GM19043 (cell line): Measurements from ENCODE around the gene ITGB5.
"Not testable (repeated sequence)": the region's sequence is repeated elsewhere in the genome, so short reads cannot be mapped to it uniquely, and the experiment has no call there.

ENCODE experiments used
- ATAC-seq: cut with Tn5 transposase; IDR thresholded peaks from one replicate; pipeline ENCODE4 v1.9.1; 2021; ENCODE audit warnings: low read depth; ENCODE audit not compliant: unreplicated experiment

The ITGB5 gene

DNA sequence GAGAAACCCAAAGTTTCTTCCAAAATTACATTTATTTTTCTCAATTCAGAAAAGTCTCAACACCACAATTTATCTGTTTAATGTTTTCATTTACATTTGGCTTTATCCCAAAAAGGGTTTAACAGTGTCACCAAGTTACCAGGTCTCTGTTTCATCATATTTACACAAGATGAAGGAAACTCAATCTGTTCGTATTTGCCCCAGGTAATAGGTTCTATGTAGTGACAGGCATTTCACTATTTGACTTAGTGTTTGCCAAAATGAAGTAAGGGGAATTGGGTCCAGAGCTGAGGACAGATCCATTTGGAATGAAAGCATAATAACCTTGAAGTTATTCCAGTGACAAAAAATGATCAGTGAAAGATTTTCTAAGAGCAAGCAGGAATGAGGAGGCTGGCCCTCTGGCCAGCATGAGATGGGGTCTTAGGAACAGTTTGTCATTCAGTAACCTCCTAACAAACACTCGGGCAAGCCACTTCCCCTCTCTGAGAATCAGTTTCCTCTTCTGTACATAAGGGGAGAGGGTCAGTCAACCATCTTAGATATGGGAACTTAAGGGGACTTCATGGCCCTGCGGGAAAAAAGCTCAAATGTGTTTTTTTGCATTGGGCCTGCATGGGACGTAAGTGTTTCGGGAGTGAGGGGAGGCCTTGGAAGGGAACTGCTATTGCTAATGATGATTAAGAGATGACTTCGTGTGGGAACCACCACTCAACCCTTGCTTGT is 125.1 kb downstream of the ITGB5 start:
- no peak for ATAC-seq

DNA sequence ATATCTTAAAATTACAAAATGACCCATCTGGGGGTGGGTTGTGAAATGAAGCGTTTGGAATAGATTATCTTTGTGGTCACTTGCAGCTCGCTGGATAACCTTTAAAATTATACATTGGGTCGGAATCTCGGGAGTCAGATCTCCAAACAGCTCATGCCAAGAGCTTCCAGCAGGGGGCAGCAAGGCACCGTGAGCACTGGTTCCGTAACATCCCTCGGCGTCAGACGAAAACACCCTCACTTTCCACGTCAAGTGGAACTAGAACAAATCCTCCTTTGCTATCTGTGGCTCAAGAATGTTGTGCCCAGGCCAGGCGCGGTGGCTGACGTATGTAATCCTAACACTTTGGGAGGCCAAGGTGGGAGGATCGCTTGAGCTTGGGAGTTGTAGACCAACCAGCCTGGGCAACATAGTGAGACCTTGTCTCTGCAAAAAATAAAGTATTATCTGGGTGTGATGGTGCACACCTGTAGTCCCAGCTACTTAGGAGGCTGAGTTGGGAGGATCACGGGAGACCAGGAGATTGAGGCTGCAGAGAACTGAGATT is 125.8 kb downstream of the ITGB5 start:
- no peak for ATAC-seq

- no peak for ATAC-seq
Measured at GRCh38 chr3:124760601-124761000, 126.6 kb downstream of the ITGB5 start.

- ATAC-seq = no peak
Measured at GRCh38 chr3:124759666-124760401, 127.3 kb downstream of the ITGB5 start.

DNA sequence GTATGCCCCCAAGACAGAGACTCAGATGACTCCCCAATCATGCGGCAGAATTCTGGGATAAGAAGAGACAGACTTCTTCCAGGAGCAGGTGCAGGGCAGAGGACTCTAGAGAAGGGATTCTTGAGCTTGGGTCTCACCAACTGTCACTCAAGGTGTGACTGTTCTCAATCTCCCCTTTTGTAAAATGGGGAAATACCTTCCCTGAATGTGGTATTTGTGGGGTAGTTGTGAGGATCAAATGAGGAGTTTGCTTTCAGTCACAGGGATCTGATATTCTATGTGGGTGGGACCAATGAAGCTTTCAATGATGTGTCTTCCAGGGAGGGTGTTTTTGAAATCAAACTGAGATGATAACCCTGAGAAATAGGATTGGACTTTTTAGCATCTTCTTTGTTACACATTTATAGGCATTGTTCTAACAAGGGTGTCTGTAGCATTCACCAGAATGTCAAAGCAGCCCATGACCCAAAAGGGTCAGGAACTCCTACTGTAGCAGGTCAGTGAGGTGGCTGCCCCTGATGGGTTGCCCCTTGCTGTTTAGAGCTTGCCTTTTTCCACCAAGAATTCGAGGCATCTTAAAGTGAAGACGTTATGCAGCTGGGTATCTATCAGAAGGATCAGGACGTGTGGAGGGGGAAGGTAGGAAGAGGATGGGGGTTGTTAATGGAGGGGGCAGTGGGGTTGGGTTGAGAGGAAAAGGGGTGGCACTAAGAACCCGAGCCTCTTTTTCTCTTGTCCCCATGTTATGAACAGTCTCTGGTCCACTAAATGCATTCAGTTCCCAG is 128.1 kb downstream of the ITGB5 start:
- no peak for ATAC-seq

DNA sequence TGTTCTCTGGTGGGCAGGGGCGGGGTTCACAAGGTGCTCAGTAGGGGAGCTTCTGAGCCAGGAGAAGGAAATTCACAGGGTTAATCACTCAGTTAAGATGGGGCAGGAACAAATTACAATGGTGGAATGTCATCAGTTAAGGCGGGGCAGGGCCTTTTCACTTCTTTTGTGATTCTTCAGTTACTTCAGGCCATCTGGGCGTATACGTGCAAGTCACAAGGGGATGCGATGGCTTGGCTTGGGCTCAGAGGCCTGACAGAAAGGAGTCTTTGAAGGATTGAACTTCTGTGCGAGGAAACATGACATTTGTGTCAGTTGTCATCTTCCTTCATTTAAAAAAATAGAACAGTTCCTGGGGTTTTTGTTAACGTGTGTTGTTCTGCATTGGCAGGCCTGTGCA is 129.2 kb downstream of the ITGB5 start:
- not testable (repeated sequence) for ATAC-seq

DNA sequence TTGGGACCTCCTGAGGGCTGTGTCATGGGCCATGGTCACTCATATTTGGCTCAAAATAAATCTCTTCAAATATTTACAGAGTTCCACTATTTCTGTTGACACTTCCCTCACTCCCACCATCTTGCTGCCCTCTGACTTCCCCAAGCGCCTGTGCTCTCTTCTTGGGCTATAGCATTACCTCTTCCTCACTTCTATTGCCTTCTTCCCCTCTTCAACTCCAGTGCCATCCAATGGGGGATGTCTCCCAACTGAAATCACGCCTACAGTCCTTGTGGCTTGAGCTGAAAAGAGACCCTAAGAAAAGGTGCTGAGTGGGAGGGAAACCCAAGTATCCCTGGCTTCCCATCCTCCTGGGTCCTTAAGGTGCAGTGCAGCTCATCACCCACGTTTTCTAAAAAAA is 135.1 kb downstream of the ITGB5 start:
- ATAC-seq = no peak

DNA sequence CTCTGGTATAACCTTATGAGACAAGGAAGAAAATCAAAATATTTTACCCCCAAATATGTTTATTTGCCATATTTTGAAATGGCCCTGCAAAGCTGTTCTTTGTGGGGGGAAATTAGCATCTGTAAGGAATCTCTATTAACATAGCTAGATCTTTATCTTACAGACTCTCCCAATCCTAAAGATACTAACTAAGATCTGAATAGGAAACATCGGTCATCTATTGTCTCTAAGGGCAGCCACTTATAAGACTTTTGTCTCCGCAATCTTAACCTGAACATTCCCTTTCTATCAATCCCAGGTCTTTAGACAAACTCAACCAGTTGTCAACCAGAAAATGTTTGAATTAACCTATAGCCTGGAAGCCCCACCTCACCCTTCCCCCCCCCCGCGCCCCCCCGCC is 135.7 kb downstream of the ITGB5 start:
- no peak for ATAC-seq

GRCh38 chr3:124749877-124750276 is 137.3 kb downstream of the ITGB5 start:
- ATAC-seq = not testable (repeated sequence)

DNA sequence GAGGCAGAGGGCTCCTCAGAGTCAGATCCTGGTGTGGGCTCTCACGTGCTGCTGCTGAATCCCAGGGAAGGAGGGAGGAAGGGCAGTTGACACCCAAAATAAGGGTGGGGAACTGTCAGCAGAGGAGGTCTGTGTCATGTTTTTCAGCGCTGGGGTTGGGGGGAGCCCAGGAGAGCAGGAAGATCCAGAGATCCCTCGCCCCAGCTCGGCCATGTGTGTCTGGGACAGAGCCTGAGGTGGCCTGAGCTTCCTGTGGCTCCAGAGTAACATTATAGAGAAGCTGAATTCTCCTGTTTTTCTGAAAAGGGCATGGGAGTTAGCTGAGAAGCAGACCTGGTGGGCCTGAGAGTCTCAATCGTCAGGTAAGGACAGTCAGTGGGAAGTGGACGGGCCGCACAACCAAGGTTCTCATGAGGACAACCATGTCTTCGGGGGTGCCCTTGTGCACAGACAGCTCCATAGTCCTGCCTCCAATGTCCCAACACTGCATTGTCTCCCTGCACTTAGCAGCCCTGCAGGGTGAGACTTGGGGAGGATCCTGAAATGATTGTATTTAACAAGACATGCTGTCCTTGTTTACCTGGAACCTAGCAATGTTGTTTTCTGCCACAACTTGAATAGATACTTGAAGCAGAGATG is 138.5 kb downstream of the ITGB5 start:
- no peak for ATAC-seq

DNA sequence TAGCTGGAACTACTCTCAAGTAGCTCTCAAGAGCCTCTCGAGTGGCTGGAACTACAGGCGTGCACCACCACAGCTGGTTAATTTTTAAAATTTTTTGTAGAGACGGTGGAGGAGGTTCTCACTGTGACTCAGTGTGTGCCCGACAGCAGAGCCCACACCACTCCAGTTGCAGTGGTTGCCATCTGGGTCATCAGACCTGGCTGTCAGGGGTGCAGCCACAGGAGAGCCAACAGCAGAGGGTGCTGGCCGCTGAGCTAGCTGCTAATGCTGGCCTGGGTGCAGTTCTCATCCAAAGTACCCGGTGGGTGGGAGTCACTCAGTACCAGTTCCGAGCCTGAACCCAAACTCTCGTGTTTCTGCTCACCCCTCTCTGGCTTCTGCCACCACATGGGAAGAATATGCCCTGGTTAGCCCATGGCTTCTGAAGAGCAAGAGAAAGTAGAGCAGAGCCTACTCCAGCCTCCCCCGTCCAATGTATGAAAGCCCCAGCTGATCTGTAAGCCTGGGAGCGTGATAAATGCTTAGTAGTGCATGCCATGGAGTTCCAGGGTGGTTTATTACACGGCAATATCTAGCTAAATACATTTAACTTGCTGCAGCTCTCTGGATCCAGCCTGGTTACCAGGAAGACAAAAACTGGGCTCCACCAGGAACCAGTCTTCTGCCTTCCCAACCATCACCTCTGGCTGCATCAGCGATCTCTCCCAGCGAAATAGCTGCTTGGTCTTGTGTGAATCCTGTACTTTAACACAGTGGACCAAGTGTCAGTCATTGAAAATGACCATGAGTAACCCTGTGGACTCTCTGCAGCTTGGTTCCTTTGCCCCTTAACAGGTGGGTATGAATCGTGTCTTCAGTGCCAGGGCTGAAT is 139.8 kb downstream of the ITGB5 start:
- ATAC-seq = no peak

DNA sequence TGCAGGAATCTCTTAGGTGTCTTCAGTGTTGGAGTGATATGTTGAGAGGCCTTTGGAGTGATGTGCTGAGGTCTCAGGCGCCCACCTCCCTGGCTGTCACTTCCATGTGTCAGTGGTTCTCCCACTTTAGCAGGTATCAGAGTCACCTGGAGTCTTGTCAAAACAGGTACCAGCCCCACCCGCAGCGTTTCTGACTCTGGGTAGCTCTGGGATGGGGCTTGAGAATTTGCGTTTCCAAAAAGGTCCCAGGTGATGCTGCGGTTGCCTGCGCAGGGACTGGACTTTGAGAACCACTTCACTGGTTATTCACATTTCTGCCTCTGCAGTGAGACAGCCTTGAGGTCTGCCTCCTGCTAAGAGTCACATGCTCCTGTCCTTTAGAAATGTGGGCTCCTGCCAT is 141.4 kb downstream of the ITGB5 start:
- ATAC-seq = no peak

GRCh38 chr3:124741027-124741426 is 146.1 kb downstream of the ITGB5 start:
- ATAC-seq = no peak

DNA sequence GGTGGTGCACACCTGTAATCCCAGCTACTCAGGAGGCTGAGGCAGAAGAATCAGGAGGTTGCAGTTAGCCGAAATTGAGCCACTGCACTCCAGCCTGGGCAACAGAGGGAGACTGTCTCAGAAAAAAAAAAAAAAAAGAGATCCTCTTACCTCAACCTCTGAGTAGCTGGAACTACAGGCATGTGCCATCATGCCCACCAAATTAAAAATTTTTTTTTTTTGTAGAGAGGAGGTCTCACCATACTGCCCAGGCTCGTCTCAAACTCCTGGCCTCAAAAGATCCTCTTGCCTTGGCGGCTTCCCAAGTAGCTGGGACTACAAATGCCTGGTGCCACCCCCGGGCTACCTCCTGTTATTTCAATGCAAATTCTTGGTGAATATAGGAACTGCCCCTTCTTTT is 155.4 kb downstream of the ITGB5 start:
- no peak for ATAC-seq

DNA sequence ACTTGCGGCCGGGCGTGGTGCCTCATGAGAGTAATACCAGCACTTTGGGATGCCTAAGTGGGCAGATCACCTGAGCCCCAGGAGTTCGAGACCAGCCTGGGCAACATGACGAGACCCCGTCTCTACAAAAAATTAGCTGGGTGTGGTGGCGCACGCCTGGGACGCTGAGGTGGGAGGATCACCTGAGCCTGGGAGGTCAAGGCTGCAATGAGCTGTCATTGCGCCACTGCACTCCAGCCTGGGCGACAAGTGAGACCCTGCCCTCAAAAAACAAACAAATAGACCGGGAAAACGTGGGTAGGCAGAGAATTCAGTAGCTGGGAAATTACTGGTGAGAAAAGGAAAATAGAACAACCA is 156.2 kb downstream of the ITGB5 start:
- ATAC-seq = no peak

GRCh38 chr3:124730129-124730940 is 156.8 kb downstream of the ITGB5 start, which contains the start of gene UMPS:
TSS of gene UMPS (plus strand) at chr3:124730452. CDS start at chr3:124730472, 20 bp downstream.
- peak; percentile 92 for ATAC-seq

GRCh38 chr3:124722589-124722988 is 164.6 kb downstream of the ITGB5 start:
- no peak for ATAC-seq

DNA sequence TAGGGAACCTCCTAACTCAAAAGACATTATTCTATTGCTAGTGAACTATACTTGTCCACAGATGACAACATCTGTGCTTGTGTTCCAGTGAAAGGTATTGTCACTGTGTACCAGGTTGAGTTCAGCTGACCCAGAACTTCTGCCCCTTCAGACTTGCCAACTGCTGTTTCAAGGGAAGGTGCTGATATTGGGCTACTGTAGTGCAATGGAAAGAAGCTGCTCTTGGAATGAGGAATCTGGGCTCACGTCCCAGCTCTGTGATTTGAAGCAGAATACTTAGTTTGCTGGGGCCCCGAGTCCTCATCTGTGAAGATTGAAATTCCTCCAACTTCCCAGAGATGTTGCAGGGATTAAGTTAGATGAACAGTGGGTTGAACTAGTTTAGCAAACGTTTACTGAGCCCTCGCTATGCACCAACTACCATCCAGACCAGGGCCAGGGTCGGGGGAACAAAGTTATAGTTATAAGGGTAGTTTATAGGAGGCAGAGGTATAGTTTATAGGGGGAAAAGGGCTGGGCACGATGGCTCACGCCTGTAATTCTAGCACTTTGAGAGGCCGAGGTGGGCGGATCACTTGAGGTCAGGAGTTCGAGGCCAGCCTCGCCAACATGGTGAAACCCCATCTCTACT is 172.8 kb downstream of the ITGB5 start:
- ATAC-seq = no peak
